Astrocyte of the cerebellum (primary cell): Measurements from ENCODE around the gene PPP6R2.
"Not testable (repeated sequence)": the region's sequence is repeated elsewhere in the genome, so short reads cannot be mapped to it uniquely, and the experiment has no call there.

Experiments
- DNase-seq: peaks from one replicate; pipeline ENCODE4 v3.0.0-alpha.2; 2011; ENCODE audit warnings: low read depth
- H3K4me3 ChIP-seq: 2 replicates; pipeline ENCODE4 v1.5.1; 2011; ENCODE audit warnings: mild to moderate bottlenecking, low read depth, low read length, moderate library complexity
- CTCF ChIP-seq: IDR thresholded peaks from 2 replicates; pipeline ENCODE4 v1.5.1; 2012; ENCODE audit warnings: low read length, low read depth, moderate library complexity, mild to moderate bottlenecking; ENCODE audit errors: missing control alignments
- in situ Hi-C: cut with HindIII; loops from 2 replicates; pipeline ENCODE4 v1.10.0; 2017; ENCODE audit warnings: low sequenced_read_pairs

PPP6R2 gene

GRCh38 chr22:50325444-50326224 lies 17.5 kb upstream of the PPP6R2 start:
- TF ChIP-seq CTCF = no peak
- DNase-seq = no peak
- in situ Hi-C loops = no loop called here
- peak overlapping the region; percentile 52 for H3K4me3 ChIP-seq

GRCh38 chr22:50326225-50326955 lies 16.7 kb upstream of the PPP6R2 start:
- in situ Hi-C loops = no loop called here
- no peak for DNase-seq
- H3K4me3 ChIP-seq = peak overlapping the region; percentile 52
- TF ChIP-seq CTCF = no peak

GRCh38 chr22:50326956-50327710 lies 16.0 kb upstream of the PPP6R2 start, which contains the start of gene DENND6B:
Gene DENND6B, minus strand, starts transcription at chr22:50327012. Its CDS starts 24 bp downstream, at chr22:50326988.
- peak; percentile 29 for DNase-seq
- H3K4me3 ChIP-seq = peak within 1 kb of the TSS; percentile 53
- in situ Hi-C loops = no loop called here
- peak; percentile 30 for TF ChIP-seq CTCF

GRCh38 chr22:50327711-50328019 lies 15.5 kb upstream of the PPP6R2 start:
- no peak for TF ChIP-seq CTCF
- peak overlapping the region; percentile 53 for H3K4me3 ChIP-seq
- DNase-seq = no peak
- in situ Hi-C loops = no loop called here

GRCh38 chr22:50329236-50329635 lies 13.9 kb upstream of the PPP6R2 start:
- DNase-seq = no peak
- no peak overlapping the region for H3K4me3 ChIP-seq
- TF ChIP-seq CTCF = no peak
- in situ Hi-C loops = no loop called here

GRCh38 chr22:50334433-50334832 lies 8.7 kb upstream of the PPP6R2 start:
- DNase-seq, in situ Hi-C loops, H3K4me3 ChIP-seq: not testable (repeated sequence)
